ENCODE results near the gene FHOD1. TPM values are rescaled to one million over a fixed set of nuclear protein-coding genes. Genes with fewer than 3 reads are reported as not detected.

The FHOD1 gene
- total and polyA plus RNA-seq, 9 of the 15 experiments (the other 6 are each of a cell fraction or from before 2014, with no cell fraction given) = 18.7 to 126 (median 32.3) TPM

DNA sequence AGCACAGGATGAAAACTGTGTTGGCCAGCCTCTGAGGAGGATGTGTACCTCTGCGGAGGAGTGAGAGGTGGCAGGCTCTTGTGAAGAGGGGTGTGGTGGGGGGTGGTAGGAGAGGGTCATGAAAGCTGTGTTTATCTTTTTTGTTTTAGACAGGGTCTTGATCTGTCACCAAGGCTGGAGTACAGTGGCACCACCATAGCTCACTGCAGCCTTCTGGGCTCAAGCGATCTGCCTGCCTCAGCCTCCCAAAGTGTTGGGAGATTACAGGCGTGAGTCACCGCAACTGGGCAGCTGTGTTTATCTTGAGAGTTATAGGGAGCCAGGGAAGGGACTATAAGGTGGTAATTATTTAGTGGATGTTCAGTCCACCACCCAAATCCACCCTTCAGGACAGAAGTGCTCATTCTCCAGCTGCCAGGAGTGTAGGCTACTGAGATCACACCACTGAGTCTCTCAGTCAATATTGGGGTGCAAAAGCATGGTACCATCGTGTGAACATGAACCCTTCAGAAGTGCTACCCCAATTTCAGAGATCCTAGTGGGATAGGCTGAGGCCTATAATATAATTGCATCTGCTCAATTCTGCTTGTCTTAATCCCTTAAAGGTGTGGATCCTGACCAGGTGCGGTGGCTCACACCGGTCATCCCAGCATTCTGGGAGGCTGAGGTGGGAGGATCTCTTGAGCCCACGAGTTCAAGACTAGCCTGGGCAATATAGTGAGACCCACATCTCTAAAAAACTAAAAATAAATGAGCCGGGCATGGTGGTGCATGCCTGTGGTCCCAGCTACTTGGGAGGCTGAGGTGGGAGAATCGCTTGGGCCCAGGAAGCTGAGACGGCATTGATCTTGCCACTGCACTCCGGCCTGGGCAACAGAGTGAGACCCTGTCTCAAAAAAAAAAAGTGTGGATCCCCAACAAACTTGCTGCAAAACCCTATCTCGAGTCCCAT is 56.6 kb downstream of the FHOD1 start (continued):
- TF ChIP-seq CBFA2T2 (conservative IDR thresholded peaks at IDR 0.05) = peak; percentile 75
- TF ChIP-seq, protein P1, sequence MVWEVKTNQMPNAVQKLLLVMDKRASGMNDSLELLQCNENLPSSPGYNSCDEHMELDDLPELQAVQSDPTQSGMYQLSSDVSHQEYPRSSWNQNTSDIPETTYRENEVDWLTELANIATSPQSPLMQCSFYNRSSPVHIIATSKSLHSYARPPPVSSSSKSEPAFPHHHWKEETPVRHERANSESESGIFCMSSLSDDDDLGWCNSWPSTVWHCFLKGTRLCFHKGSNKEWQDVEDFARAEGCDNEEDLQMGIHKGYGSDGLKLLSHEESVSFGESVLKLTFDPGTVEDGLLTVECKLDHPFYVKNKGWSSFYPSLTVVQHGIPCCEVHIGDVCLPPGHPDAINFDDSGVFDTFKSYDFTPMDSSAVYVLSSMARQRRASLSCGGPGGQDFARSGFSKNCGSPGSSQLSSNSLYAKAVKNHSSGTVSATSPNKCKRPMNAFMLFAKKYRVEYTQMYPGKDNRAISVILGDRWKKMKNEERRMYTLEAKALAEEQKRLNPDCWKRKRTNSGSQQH (CRISPR knock-in tag; IDR thresholded peaks at IDR 0.05) = no peak
- TF ChIP-seq TARDBP (IDR thresholded peaks at IDR 0.05) = no peak
- TF ChIP-seq SMARCE1 (IDR thresholded peaks at IDR 0.05) = peak; percentile 84
- no peak for TF ChIP-seq KHSRP (IDR thresholded peaks at IDR 0.05)
- TF ChIP-seq KLF10 (CRISPR knock-in tag; IDR thresholded peaks at IDR 0.05) = no peak
- TF ChIP-seq GABPA (tag; conservative IDR thresholded peaks at IDR 0.05; ENCODE audit: low read depth) = no peak
- TF ChIP-seq NFRKB (IDR thresholded peaks at IDR 0.05; ENCODE audit: low read depth) = no peak
- peak; percentile 89 for TF ChIP-seq JUND (IDR thresholded peaks at IDR 0.05; ENCODE audit: borderline replicate concordance, low read depth, low read length)
- peak; percentile 89; the same call in 2 of the 3 replicates for TF ChIP-seq JUND (tag; IDR thresholded peaks at IDR 0.05; ENCODE audit: borderline replicate concordance, low read depth, low read length)
- peak; percentile 28; the same call in 1 of the 2 replicates for TF ChIP-seq TEAD4 (IDR thresholded peaks at IDR 0.05; ENCODE audit: low read length)
- no peak for TF ChIP-seq TEAD4 (CRISPR knock-in tag; IDR thresholded peaks at IDR 0.05; ENCODE audit: borderline replicate concordance)
- no peak for TF ChIP-seq NR2C1 (IDR thresholded peaks at IDR 0.05)
- no peak for TF ChIP-seq NR2C1 (tag; IDR thresholded peaks at IDR 0.05)
- TF ChIP-seq CTBP1 (IDR thresholded peaks at IDR 0.05; ENCODE audit: borderline replicate concordance) = no peak
- TF ChIP-seq MTA3 (IDR thresholded peaks at IDR 0.05; ENCODE audit: borderline replicate concordance) = 0 out of 2 replicates have a peak, but pooled peaks have one; percentile 33
- TF ChIP-seq JUNB (CRISPR knock-in tag; conservative IDR thresholded peaks at IDR 0.05) = no peak
- no peak for TF ChIP-seq DNMT1 (IDR thresholded peaks at IDR 0.05)
- TF ChIP-seq HMGN3 (IDR thresholded peaks at IDR 0.05; ENCODE audit: borderline replicate concordance, extremely low read depth, insufficient read length, low read depth, low read length) = no peak
- peak; percentile 14 for TF ChIP-seq FOS (IDR thresholded peaks at IDR 0.05; ENCODE audit: extremely low read depth, insufficient read length)
- no peak for TF ChIP-seq CREM (IDR thresholded peaks at IDR 0.05; ENCODE audit: low read depth)
- no peak for TF ChIP-seq ZNF586 (CRISPR knock-in tag; conservative IDR thresholded peaks at IDR 0.05)
- TF ChIP-seq, protein P2, sequence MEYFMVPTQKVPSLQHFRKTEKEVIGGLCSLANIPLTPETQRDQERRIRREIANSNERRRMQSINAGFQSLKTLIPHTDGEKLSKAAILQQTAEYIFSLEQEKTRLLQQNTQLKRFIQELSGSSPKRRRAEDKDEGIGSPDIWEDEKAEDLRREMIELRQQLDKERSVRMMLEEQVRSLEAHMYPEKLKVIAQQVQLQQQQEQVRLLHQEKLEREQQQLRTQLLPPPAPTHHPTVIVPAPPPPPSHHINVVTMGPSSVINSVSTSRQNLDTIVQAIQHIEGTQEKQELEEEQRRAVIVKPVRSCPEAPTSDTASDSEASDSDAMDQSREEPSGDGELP (CRISPR knock-in tag; IDR thresholded peaks at IDR 0.05; ENCODE audit: borderline replicate concordance) = peak; percentile 51; the same call in 1 of the 2 replicates
- TF ChIP-seq MEIS2 (IDR thresholded peaks at IDR 0.05; ENCODE audit: partially characterized antibody) = no peak
- TF ChIP-seq SETDB1 (IDR thresholded peaks at IDR 0.05; ENCODE audit: low read length) = no peak
- TF ChIP-seq, protein P3, sequence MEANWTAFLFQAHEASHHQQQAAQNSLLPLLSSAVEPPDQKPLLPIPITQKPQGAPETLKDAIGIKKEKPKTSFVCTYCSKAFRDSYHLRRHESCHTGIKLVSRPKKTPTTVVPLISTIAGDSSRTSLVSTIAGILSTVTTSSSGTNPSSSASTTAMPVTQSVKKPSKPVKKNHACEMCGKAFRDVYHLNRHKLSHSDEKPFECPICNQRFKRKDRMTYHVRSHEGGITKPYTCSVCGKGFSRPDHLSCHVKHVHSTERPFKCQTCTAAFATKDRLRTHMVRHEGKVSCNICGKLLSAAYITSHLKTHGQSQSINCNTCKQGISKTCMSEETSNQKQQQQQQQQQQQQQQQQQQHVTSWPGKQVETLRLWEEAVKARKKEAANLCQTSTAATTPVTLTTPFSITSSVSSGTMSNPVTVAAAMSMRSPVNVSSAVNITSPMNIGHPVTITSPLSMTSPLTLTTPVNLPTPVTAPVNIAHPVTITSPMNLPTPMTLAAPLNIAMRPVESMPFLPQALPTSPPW (CRISPR knock-in tag; IDR thresholded peaks at IDR 0.05) = no peak
- TF ChIP-seq FOXK2 (conservative IDR thresholded peaks at IDR 0.05 in 1 of 2, IDR thresholded peaks at IDR 0.05 in 1 of 2; ENCODE audit: low read depth in 2 of 2) = peak; percentile 43 to 68; a peak in 1 of 4 replicates
- TF ChIP-seq ZNF589 (CRISPR knock-in tag; IDR thresholded peaks at IDR 0.05; ENCODE audit: low read depth) = no peak

Measured in K562 (cell line).